GM18526 (cell line): ENCODE results near the gene IGSF1.

Source experiments
- POLR2A ChIP-seq: IDR thresholded peaks from 3 replicates; pipeline ENCODE4 v1.6.1; 2011; ENCODE audit not compliant: insufficient read length; ENCODE audit errors: extremely low read depth

Gene IGSF1

DNA sequence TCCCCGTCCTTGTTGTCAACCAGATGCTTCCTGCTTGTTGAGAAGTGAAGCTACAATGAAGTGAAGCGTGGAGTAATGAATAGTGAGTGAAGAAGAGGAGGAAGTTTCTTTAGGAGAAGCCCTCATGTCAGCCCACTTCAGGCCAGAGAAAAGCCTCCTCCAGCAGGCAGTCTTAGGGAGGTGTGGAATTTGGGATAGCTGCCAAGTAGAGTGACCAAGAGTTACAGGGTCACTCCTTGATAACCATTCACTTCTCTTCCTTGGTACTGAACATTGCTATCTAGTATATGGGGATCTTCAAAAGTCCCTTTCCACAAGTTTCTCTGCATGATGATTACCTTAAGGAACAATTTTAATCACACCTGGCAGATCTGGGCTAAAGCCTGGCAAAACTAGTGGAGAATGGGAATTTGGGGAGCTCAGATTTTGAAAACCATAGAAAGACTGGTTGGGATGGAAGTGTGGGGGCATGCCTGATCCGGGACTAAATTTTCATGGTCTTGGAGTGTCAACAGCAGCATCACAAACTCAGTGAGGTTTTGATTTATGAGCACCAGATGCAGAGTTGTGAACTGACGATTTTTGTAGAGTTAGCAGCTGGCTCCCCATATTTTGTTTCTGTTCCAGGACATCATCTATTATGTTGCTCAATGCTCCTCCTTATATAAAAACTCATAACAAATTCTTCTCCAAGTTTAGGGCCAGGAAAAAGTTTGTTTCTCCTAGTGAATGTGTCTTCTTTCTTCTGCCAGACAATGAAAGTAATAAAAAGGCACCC is 53.1 kb downstream of the IGSF1 start:
- no peak for TF ChIP-seq POLR2A

DNA sequence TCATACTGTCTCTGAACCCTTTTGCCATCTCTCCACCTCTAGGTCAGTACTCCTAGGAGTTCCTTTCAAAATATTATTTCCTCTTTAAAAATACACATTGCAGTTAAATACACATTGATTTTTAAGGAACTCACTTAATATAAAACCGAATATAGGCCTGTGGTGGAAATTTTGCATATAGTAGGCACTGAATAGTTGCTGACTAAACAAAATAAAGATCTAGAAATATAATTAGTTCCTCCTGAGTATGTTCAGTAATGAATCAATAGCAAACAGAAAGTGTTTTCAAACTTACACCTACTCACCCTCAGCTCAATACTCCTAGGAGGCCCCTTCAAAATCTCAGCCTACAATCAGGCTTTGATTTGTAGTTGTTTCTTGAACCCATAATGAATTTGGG is 61.5 kb downstream of the IGSF1 start:
- no peak for TF ChIP-seq POLR2A

DNA sequence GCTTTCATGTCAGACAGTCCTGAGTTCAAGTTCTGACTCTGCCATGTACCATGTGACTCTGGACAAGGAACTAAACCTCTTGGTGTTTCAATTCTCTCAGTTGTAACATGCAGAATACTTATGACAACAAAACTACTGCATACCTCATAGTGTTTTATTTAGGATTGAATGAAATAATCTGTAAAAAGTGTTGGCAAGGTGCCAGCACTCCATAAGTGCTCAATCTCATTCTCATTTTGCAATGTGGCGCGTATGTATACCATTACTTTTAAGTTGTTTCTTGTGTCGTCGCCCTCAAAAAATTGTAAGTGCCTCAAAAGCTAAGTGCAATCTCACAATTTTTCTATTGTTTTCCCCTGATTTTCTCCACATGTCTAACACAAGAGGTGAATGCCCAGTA is 62.5 kb downstream of the IGSF1 start:
- no peak for TF ChIP-seq POLR2A

DNA sequence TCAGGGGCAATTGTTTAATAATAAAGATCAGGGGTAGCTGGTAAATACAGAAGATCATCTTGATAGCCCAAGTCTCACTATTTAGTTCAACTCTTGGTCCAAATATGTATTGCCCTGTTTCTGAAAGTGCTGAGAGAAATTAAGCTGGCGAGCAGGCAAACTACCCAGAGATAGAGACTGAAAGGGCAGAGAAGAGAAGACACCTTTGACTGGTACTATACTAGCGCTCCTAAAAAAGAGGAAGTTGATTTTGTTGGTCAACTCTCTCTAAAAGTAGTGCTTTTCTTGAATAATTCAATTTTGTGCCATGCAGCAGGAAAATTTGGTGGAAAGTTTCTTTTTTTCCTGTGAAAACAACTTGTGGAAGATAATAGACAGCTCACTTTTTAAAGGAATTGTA is 64.0 kb downstream of the IGSF1 start:
- no peak for TF ChIP-seq POLR2A
